ENCODE data around the gene POLR3A. TPM values are rescaled to one million over a fixed set of nuclear protein-coding genes. Genes with fewer than 3 reads are reported as not detected.

POLR3A gene
- polyA plus RNA-seq, 3 donors = 17.0 to 21.6 (median 21.4) TPM

DNA sequence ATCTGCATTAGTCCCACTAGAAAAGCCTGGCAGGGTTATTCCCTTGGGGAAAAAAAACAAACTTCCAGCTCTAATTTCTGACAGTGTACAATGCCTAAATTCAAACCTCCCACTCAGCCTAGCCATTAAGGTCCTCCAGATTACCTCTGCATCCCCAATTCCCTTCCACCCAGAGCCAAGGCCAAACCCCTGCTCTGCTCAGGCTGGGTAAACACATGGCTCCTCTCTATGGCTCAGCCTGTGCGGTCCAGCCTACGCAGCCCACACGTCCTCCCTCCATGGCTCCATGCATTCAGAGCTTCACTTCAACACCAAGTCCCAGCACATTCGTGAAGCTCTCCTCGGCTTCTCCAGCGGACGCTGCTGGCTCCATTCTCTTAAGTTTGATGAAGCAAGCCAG is 107.9 kb downstream of the POLR3A start:
- no peak for DNase-seq

DNA sequence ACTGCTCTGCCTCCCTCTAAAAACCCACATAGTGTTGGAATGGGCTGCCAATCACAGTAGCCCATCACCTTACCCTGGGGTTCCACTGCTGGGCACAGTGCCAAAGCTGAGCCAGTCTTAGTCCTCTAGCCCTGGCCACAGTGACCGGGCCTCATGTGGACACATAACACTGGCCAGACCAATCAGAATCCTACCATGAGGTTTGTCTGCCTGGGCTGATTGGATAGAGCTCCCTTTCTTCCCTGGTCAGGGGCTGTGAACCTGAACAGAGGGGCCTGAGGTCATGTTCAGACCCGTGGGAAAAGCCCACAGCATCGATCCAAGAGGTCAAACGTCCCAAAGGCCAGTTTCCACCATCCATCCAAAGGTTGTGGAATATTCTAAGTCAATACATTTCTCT is 108.8 kb downstream of the POLR3A start:
- no peak for DNase-seq

DNA sequence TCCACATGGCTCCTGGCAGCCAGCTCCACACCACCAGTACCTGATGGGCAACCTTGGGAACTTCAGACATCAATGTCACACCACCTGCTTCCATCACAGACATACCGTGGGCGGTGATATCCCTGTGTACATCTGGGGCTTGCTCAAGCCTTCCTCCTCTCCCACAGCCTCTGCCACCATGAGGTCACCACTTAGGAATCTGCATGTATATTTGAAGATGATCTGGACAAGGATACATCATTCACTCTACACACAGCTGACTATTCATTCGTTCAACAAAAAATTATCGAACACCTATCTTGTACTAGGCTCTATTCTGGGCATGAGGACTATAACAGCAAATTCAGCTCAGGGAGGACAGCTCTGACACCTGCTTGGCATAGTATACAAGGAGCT is 109.6 kb downstream of the POLR3A start:
- no peak for DNase-seq

Other genes with a start within 250 kb of the POLR3A start
- 10 to 100 TPM; 44.6 to 53.8 (median 46.0) TPM for gene DLG5, start 102.8 kb downstream of the POLR3A start, polyA plus RNA-seq (ENCODE audit: insufficient read length in 3 of 3)
- gene RPS24, start 4.3 kb upstream of the POLR3A start, polyA plus RNA-seq (ENCODE audit: insufficient read length in 3 of 3) = 1,000 to 10,000 TPM; 2,667 to 3,525 (median 2,868) TPM

Measured in renal pelvis (tissue), 4 donors.